GM06990 (cell line): ENCODE measurements around the gene NPAS3.

ENCODE experiments used
- DNase-seq: peaks from one replicate; pipeline ENCODE4 v3.0.0-alpha.2; 2011; ENCODE audit not compliant: insufficient read length; ENCODE audit errors: extremely low read depth
- H3K27me3 ChIP-seq: replicated peaks from 2 replicates; pipeline ENCODE4 v1.6.0; 2011; ENCODE audit warnings: low read length; ENCODE audit not compliant: control insufficient read depth, insufficient read depth
- H3K36me3 ChIP-seq: 2 replicates; pipeline ENCODE4 v1.5.1; 2011; ENCODE audit warnings: low read length; ENCODE audit not compliant: control insufficient read depth, insufficient read depth
- H3K4me3 ChIP-seq: replicated peaks from 2 replicates; pipeline ENCODE4 v1.5.1; 2011; ENCODE audit warnings: low read depth, mild to moderate bottlenecking, control low read depth, low read length
- CTCF ChIP-seq: IDR thresholded peaks from 2 replicates; pipeline ENCODE4 v1.5.1; 2011; ENCODE audit warnings: low read length, control low read depth, mild to moderate bottlenecking, inconsistent platforms; ENCODE audit not compliant: insufficient read depth, poor library complexity, severe bottlenecking

NPAS3 gene

DNA sequence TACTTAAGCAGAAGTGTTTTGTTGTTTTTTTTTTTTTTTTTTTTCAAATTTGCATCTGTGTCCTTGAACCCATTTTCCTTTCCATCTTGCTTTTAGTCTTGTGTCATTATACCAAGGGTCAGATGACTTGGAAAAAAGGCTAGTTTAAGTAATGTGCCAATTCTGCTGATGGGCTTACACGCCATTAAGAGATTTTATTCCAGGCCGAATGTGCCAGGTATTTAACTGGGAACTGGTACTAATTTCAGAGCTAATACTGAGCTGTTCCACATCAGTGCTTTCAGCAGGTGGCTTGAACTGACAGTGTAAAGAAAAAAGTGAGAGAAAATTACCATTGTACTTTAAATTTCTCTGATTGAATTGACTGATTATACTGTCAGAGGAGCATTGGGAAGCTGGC lies 224.9 kb downstream of the NPAS3 start:
- no peak for DNase-seq
- H3K4me3 ChIP-seq: no peak overlapping the region
- H3K36me3 ChIP-seq: no peaks in the 10 kb centered on the region
- TF ChIP-seq CTCF: no peak
- H3K27me3 ChIP-seq: no peaks in the 10 kb centered on the region

GRCh38 chr14:33165144-33165925 lies 226.7 kb downstream of the NPAS3 start:
- DNase-seq: no peak
- Histone ChIP-seq H3K36me3 (no peaks in the 10 kb centered on the region), H3K27me3 (no peaks in the 10 kb centered on the region), H3K4me3 (no peak overlapping the region)
- TF ChIP-seq CTCF: no peak

- H3K4me3 ChIP-seq: no peak overlapping the region
- H3K27me3 ChIP-seq: no peaks in the 10 kb centered on the region
- no peak for TF ChIP-seq CTCF
- no peak for DNase-seq
- H3K36me3 ChIP-seq: no peaks in the 10 kb centered on the region
Measured at GRCh38 chr14:33165926-33166289, 227.2 kb downstream of the NPAS3 start.

DNA sequence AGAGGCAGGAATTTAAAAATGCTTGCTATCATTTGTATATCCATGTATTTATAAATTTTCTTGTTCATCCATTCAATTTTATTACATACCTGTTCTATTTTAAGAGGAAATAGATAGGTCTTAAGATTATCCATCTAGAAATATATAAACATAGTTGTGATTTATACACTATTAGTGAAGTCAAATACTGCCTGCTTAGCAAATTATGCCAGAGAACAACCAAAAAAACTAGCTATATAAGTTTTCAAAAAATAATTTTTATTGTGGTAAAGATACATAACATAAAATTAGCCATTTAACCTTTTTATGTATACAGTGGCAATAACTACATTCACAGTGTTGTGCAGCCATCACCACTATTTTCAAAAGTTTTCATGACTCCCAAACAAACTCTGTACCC lies 237.3 kb downstream of the NPAS3 start:
- Histone ChIP-seq H3K27me3 (no peaks in the 10 kb centered on the region), H3K36me3 (no peaks in the 10 kb centered on the region), H3K4me3 (no peak overlapping the region)
- TF ChIP-seq CTCF: no peak
- DNase-seq: no peak

- DNase-seq: no peak
- H3K4me3 ChIP-seq: no peak overlapping the region
Measured at GRCh38 chr14:33184587-33184986, 245.9 kb downstream of the NPAS3 start.

More at GRCh38 chr14:33184587-33184986, 245.9 kb downstream of the NPAS3 start:
- TF ChIP-seq CTCF: no peak
- no peaks in the 10 kb centered on the region for H3K27me3 ChIP-seq
- H3K36me3 ChIP-seq: no peaks in the 10 kb centered on the region
